ENCODE measurements around the gene CASP1. TPM values are rescaled to one million over a fixed set of nuclear protein-coding genes. Genes with fewer than 3 reads are reported as not detected.
"Not testable (repeated sequence)": the region's sequence is repeated elsewhere in the genome, so short reads cannot be mapped to it uniquely, and the experiment has no call there.

The CASP1 gene
- total RNA-seq, 2 donors from 2014 or later, result 9.1 to 10.1 TPM

- Histone ChIP-seq H3K9me3 (no peaks in the 10 kb centered on the region), H3K4me1 (ENCODE audit: control insufficient read depth in 1 of 2, low read depth in 2 of 2) (no peaks in the 10 kb centered on the region), H3K27me3 (replicated peaks; ENCODE audit: insufficient read depth) (no peaks in the 10 kb centered on the region), H3K27ac (no peak overlapping the region), H3K36me3 (no peaks in the 10 kb centered on the region), H3K4me3 (no peak overlapping the region)
- ATAC-seq (ENCODE audit: insufficient number of reproducible peaks, low FRiP score, low read depth), result no peak
- no peak for TF ChIP-seq CTCF (IDR thresholded peaks at IDR 0.05)
- DNase-seq (ENCODE audit: low spot score), result no peak
Measured at GRCh38 chr11:105074166-105074530, 39.2 kb upstream of the CASP1 start.

- Histone ChIP-seq H3K27ac (no peak overlapping the region), H3K4me3 (no peak overlapping the region), H3K27me3 (replicated peaks; ENCODE audit: insufficient read depth) (no peaks in the 10 kb centered on the region), H3K4me1 (ENCODE audit: control insufficient read depth in 1 of 2, low read depth in 2 of 2) (no peaks in the 10 kb centered on the region), H3K9me3 (no peaks in the 10 kb centered on the region), H3K36me3 (no peaks in the 10 kb centered on the region)
- DNase-seq (ENCODE audit: low spot score), result no peak
- TF ChIP-seq CTCF (IDR thresholded peaks at IDR 0.05), result no peak
- ATAC-seq (ENCODE audit: insufficient number of reproducible peaks, low FRiP score, low read depth), result no peak
Measured at GRCh38 chr11:105073456-105074165, 38.7 kb upstream of the CASP1 start.

GRCh38 chr11:105072080-105072479 lies 37.1 kb upstream of the CASP1 start:
- H3K9me3 ChIP-seq; H3K4me3 ChIP-seq; H3K36me3 ChIP-seq; H3K27ac ChIP-seq; H3K4me1 ChIP-seq (ENCODE audit: control insufficient read depth in 1 of 2, low read depth in 2 of 2); DNase-seq (ENCODE audit: low spot score); ATAC-seq (ENCODE audit: insufficient number of reproducible peaks, low FRiP score, low read depth); H3K27me3 ChIP-seq (replicated peaks; ENCODE audit: insufficient read depth): not testable (repeated sequence)

GRCh38 chr11:105071089-105071732 lies 36.3 kb upstream of the CASP1 start:
- ATAC-seq (ENCODE audit: insufficient number of reproducible peaks, low FRiP score, low read depth) (no peak), DNase-seq (ENCODE audit: low spot score) (no peak)
- Histone ChIP-seq H3K4me1 (ENCODE audit: control insufficient read depth in 1 of 2, low read depth in 2 of 2) (no peaks in the 10 kb centered on the region), H3K9me3 (no peaks in the 10 kb centered on the region), H3K27ac (no peak overlapping the region), H3K4me3 (no peak overlapping the region), H3K27me3 (replicated peaks; ENCODE audit: insufficient read depth) (no peaks in the 10 kb centered on the region), H3K36me3 (no peaks in the 10 kb centered on the region)
- TF ChIP-seq CTCF (IDR thresholded peaks at IDR 0.05), result no peak

- Histone ChIP-seq H3K36me3 (no peaks in the 10 kb centered on the region), H3K27ac (no peak overlapping the region), H3K4me1 (ENCODE audit: control insufficient read depth in 1 of 2, low read depth in 2 of 2) (no peaks in the 10 kb centered on the region), H3K27me3 (replicated peaks; ENCODE audit: insufficient read depth) (no peaks in the 10 kb centered on the region), H3K9me3 (no peaks in the 10 kb centered on the region), H3K4me3 (no peak overlapping the region)
- DNase-seq (ENCODE audit: low spot score) (no peak), ATAC-seq (ENCODE audit: insufficient number of reproducible peaks, low FRiP score, low read depth) (no peak)
- TF ChIP-seq CTCF (IDR thresholded peaks at IDR 0.05), result no peak
Measured at GRCh38 chr11:105070306-105070705, 35.4 kb upstream of the CASP1 start.

GRCh38 chr11:105069749-105070148 lies 34.8 kb upstream of the CASP1 start:
- H3K27ac ChIP-seq; H3K9me3 ChIP-seq; DNase-seq (ENCODE audit: low spot score); H3K4me1 ChIP-seq (ENCODE audit: control insufficient read depth in 1 of 2, low read depth in 2 of 2); H3K4me3 ChIP-seq; H3K36me3 ChIP-seq; ATAC-seq (ENCODE audit: insufficient number of reproducible peaks, low FRiP score, low read depth); H3K27me3 ChIP-seq (replicated peaks; ENCODE audit: insufficient read depth): not testable (repeated sequence)

- H3K36me3 ChIP-seq; ATAC-seq (ENCODE audit: insufficient number of reproducible peaks, low FRiP score, low read depth); H3K4me1 ChIP-seq (ENCODE audit: control insufficient read depth in 1 of 2, low read depth in 2 of 2); DNase-seq (ENCODE audit: low spot score); H3K27ac ChIP-seq; H3K27me3 ChIP-seq (replicated peaks; ENCODE audit: insufficient read depth); H3K4me3 ChIP-seq; H3K9me3 ChIP-seq: not testable (repeated sequence)
Measured at GRCh38 chr11:105063245-105063941, 28.4 kb upstream of the CASP1 start.

Data from thoracic aorta (tissue), 2 donors.